NCI-H1694 treated with DMSO at 0.1 percent for 48 hours (cell line): ENCODE measurements around the gene PHB1.
"Not testable (repeated sequence)": the region's sequence is repeated elsewhere in the genome, so short reads cannot be mapped to it uniquely, and the experiment has no call there.

Source experiments
- DNase-seq: peaks from one replicate; lab custom pipeline; 2025; lab: John Stamatoyannopoulos, UW

PHB1 gene

DNA sequence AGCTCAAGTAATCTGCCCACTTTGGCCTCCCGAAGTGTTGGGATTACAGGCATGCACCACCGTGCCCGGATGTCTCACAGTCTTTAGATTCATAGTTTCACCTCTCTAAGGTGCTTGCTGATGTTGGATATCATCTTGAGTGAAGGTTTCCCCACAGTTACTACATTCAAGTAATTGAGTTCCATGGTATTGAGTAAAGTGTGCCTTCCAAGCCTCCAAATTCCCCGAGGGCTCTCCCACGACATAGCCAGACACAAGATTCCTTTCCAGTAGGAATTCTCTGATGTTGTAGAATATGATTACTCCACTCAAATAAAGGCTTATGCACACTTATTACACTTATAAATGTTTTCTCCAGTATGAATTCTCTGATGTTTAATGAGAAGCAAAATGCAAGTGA lies 36.4 kb downstream of the PHB1 start:
- no peak for DNase-seq

DNA sequence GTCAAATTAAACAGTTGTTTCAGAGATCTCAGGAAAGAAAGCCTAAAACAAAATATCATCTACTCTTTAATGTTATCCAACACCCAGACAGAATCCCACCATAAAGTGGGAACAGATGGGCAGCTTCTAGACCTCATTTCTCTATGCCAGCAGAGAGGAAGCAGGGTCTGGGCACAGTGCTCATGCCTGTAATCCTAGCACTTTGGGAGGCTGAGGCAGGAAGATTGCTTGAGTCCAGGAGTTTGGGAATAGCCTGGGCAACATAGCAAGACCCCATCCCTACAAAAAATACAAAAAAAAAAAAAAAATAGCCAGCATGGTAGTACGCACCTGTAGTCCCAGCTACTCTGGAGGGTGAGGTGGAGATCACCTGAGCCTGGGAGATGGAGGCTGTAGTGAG lies 39.1 kb downstream of the PHB1 start:
- no peak for DNase-seq

DNA sequence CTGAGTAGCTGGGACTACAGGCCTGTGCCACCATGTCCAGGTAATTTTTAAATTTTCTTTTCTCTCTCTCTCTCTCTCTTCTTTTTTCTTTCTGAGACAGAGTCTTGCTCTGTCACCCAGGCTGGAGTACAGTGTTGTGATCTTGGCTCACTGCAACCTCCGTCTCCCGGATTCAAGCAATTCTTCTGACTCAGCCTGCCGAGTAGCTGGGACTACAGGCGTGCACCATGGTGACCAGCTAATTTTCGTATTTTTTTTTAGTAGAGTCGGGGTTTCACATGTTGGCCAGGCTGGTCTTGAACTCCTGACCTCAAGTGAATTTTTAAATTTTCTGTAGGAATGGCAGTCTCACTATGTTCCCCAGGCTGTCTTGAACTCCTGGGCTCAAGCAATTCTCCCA lies 41.6 kb downstream of the PHB1 start:
- no peak for DNase-seq

DNA sequence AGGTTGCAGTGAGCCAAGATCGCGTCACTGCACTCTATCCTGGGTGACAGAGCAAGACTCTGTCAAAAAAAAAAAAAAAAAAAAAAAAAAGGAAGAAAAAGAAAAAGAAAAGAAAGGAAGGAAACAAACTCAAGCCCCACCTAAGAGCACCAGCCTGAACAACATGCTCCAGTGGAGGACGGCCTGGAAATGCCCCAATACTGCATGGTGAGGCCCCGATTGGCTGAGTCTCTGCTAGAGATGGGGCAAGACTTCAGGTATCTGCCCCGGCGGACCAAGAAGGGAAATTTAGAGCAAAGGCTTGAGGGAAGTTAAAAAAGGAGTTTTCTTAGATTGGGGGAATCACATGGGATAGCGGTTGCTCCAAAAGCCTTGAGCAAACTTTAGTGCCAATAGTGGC lies 42.3 kb downstream of the PHB1 start:
- no peak for DNase-seq

DNA sequence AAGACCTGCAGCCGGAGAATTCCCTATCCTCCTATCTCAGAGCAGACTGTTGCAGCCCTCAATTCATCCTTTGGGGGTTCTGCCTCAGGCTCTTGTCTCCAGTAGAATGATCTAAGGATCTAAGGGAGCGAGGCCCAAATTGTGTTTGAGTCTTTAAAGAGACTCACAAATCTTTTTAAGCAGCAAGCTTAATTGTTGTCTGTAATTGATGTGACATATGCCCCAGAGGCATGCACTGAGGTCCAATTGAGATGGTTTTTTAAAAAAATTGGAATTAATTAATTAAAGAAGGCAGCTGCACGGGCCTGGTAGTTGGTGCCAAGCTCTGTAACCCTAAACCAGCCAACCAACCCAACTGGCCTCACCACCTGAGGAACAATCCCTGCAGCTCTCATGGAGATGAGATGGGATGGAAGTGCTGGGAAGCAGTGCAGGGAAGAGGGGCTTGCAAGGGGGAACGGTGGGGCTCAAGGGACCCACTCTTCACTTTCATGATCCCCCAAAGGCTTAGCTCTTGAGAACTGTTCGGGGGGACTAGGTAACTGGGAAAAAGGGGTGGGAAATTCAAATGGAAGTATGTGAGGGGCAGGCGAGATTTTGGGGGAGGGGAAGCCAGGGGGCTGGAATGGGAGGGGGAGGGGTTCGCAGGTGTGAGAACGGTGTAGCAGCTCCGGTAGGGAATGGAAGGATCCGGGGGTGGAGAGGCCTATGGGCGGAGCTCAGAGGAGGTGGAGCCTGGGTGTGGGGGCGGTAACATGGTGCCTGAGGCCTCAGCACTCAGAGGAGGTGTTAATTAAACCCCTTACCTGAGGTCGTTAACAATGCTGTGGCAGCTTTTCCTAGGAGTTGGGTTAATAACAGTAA lies 43.5 kb downstream of the PHB1 start:
- DNase-seq, result no peak

DNA sequence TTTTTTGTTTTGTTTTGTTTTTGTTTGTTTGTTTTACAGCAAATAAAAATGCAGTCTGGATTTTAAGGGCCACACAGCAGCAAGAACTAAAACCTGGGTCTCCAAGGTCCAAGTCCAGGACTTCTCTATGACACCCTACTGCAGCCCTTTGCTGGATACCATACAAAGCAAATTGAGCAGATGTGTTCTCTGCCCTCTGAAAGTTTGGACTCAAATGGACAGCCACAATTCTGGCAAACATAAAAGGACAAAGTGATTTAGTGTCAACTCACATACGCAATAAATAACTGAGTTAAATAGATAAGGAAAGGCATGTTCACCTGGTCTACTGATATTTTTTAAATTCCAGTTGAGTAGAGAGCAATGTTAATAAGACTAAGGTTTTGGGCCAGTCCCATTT lies 44.9 kb downstream of the PHB1 start:
- no peak for DNase-seq

DNA sequence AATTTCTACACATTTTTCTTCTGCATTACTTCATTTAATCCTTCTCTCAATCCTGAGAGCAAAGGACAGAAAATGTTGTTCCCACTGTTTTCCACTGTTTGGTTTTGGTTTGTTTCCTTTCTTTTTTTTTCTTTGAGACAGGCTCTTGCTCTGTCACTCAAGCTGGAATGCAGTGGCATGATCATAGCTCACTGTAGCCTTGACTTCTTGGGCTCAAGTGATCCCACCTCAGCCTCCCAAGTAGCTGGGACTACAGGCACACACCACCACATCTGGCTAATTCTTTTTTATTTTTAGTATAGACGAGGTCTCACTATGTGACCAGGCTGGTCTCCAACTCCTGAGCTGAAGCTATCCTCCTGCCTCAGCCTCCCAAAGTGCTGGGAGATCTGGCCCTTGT lies 45.6 kb downstream of the PHB1 start:
- no peak for DNase-seq

DNA sequence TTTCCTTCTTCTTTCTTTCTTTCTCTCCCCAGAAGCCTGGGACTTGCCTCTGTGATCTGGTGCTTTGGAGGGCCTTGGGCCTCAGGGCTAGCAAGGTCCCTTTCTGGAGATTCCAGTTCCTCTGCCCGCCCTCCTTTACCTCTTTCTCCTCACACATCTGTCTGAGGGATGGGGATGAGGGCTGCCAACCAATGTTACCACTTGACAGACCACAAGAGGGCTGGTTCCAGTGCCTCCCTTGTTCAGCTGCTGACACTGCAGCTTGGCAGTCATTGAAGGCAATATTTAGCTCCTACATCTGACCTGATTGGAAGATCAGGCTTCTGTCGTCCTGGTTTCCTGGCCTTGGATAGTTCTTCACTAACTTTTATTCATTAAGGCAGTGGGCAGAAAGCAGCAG lies 49.0 kb downstream of the PHB1 start:
- peak; percentile 26 for DNase-seq

DNA sequence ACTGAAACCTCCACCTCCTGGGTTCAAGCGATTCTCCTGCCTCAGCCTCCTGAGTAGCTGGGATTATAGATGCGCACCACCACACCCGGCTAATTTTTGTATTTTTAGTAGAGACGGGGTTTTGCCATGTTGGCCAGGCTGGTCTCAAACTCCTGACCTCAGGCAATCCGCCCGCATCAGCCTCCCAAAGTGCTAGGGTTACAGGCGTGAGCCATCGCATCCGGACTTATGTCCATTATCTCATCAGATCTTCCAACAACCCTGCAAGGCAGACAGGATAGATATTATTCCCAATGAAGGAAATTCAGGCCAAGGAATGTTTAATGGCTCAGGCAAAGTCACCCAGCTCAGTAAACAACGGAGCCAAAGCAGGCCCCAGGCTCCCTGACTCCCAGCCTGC lies 49.6 kb downstream of the PHB1 start:
- DNase-seq, result not testable (repeated sequence)

DNA sequence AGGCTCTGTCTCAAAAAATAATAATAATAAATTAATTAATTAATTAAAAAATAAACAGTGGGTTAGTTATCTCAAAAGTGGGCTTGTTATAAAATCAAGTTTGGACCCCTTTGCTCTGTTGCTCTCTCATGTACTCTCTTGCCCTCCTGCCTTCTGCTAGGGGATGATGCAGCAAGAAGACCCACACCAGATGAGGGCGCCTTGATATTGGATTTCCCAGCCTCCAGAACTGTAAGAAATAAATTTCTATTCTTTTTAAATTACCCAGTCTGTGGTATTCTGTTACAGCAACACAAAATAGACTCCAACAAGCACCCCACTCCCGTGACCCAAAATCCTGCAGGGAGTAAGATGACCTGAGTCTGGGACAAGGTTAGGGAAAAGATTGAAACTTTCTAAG lies 50.6 kb downstream of the PHB1 start:
- DNase-seq, result no peak

DNA sequence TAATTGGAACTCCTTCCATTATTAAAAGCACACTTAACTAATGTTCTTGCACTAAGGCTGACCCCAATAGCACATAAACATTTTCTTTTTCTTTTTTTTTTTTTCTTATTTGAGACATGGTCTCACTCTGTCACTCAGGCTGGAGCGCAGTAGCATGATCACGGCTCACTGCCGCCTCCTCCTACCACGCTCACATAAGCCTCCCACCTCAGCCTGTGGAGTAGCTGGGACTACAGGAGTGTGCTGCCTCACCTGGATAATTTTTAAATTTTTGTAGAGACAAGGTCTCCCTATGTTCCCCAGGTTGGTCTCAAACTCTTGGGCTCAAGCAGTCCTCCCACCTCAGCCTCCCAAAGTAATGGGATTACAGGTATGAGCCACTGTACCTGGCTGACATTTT lies 51.4 kb downstream of the PHB1 start:
- no peak for DNase-seq

DNA sequence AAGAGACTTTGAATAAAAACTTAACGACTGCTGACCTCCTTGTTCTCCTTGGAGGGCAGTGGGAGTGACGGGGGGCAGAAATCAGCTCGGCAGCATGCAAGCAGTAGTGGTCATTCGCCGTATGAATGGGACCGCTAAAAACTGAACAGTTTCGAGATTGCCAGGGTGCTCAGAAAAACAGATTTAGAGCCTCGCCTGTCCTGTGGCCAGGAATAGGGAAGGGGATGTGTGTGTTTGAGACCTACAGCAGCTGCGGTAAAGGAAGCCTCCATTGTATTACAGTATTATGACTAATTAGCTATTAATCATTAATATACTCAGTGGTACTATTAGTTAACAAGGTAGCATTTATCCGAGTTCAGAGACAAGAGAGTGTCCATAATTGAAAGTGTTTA lies 52.0 kb downstream of the PHB1 start:
- DNase-seq, result no peak

DNA sequence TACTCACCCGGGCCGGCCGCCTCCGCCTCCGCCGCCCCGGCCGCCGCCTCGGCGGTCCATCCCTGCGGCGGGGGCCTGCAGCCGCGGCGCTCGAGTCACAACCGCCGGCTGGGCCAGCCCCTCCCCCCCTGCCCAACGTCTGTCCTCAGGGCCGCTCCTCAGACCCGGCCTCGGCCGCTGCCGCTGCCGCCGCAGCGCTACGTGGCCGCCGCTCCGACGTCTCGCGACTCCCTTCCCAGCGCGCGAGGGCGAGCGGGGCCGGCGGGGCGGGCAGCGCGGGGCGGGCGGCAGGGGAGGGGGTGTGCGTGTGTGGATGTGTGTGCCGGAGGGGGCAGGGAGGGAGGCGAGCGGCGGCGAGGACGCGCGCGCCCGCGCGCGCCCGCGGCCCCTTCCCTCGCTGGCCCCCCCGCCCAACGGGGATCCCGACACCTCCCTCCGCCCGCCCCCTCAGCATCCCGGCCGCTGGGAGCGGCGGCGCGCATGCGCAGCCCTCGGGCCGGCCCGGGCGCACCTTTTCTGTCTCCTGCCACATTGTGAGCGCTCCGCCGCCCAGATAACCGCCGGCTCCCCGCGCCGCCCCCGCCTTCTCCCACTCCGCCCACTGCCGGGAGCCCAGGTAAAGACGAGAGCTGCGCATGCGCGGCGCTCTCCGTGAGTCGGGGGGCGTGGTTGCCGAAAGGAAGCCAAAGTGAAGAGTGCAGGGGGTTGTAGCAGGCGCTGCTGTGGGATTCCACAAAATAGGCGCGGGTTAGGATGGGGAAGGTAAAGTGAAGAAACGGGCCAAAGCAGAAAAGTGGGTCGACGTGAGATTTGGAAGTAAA lies 52.6 kb downstream of the PHB1 start, which contains the start of gene ZNF652:
Gene ZNF652 (minus strand): TSS at position 349 of the 821 bp plus-strand sequence. CDS start 44,525 bp downstream, outside the sequence.
- DNase-seq, result peak; percentile 72

DNA sequence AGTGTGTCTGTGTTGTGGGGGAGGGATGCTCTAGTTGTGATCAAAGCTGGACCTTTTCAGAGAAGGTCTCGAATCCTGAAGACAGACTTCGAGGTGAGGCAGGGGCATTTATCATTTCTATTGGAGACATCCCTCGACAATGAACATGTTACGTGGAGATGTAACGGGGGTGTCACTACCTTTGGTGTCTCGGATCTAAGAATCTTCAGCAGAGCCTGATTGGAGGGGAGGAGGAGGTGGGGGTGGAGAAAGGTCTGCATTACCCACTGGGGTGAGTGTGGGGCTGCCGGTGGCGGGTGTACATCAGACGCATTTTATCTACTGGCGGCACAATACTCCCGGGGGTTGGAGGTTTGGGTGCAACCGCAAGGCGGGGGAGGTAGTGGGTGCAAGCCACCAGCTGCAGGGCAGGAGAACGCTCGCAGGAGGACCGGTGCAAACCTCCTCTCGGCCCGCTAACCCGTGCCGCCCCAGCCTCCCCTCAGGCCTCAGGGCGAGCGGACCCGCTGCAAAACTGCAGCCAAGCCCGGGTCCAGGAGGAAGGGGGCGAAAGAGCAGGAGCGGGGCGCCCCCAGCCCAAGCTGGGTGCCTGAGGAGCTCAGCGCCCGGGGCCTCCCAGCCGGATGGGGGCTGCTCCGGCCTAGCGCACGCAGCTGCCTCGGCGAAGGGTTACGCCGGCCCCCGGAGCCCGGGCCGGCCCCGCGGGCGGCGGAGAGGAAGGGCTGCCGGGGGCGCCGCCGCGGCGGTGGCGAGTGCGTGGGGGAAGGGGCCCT lies 53.4 kb downstream of the PHB1 start:
- no peak for DNase-seq

DNA sequence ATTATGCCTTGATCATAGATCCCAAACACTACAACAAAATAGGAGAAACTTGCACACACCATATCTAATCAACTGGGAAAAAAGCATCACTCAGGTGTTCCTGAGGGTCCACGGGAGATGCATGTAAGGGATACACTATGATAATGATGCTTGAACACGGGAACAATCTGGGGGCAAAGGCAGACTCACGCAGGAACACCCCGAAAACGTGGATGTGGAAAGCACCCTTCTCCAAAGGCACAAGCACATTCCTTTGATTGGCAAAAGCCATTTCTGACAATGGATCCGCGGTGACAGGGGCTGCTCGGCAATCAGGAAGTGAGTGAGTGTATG lies 53.9 kb downstream of the PHB1 start:
- no peak for DNase-seq

DNA sequence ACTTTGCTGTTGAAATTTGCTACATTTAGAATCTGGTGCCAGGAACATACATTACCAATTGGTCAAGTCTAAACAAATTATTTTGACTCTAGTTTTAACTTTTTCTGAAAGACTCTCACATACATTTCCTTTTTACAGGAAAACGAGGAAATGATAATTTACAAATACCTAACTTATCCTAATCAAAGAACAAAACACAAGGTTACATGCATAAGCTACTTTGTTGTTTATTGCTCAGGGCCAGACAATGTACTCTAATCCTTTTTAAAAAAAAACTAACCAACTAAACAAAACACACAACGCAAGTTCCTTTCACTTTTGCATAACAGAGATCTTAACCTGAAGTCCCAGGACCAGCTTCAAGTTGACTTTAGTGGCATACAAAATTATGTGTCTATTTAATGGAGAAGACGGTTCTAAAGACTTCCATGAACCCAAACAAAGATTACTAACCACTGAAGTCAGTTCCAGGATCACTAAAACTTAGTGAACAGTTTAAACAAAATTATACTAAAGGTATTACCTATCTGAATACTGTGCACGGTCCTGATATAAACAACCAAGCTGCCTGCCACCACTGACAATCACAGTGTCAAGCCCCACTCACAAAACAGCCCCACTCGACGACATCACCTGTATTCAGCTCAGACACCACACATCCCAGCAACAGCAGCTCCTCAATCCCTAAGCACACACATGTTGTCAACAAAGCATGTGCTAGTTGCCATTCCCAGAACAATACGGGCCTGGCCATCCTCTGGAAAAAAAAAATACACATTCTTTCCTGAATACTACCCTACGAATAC lies 54.5 kb downstream of the PHB1 start:
- no peak for DNase-seq

DNA sequence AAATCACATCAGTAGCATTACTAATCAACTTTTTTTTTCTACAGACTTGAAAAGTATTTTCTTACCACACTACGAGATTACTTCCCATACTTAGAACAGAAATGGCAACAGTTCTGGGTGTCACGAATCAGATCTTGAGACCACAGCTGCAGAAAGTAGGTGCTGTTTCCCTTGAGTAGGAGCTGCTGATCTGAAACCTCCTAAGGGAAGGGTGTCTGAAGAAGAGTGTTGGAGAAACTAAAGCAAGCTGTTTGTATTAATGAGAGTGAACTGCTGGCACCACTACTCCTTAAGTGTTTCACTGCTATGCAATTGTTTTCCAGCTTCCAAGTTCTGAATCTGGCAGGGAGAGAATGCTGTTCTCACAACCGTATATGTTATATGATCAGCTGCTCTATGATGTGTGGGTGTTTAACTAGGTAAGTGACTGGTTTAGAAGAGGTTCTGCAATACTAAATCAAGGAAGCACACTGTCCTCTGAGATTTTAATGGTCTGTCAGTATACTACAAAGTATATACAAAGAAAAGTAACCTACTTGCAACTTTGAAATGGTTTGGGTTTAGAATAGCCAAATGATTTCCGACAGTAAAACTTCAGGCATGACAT lies 55.9 kb downstream of the PHB1 start:
- no peak for DNase-seq

DNA sequence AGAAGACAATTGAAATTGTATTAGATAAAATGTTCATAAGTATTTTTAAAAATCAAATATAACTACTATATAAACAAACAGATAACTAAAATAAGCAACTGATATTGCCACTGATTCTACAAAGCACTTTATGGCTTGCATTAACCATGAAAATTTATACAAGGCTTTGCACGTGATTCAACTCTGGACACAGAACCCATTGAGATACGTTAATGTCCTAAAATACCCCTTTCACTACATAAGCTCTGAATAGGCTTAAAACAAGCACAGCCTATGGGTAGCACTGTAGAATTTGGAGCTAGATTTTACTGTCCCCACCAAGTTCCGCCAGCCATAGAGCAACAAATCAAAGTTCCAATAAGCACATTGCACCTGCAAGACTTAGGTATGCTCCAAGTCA lies 57.2 kb downstream of the PHB1 start:
- DNase-seq, result no peak

DNA sequence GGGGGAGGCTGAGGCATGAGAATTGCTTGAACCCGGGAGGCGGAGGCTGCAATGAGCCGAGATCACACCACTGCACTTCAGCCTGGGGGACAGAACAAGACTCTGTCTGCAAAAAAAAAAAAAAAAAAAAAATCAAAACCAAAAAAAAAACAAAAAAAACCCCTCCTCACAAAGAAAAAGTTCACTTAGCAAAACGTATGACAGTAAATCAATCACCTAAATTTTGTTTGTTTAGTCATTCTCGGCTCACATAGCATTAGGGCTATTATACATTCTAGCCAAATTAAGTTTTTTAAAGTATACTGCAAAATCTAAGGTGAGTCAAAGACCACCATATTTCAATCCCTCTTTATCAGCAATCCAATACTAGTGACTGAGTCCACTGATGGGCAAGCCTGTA lies 58.4 kb downstream of the PHB1 start:
- DNase-seq, result no peak
